Choroid plexus epithelial cell (primary cell): Measurements from ENCODE around the gene RBFOX1.

Experiments used
- DNase-seq: peaks from one replicate; pipeline ENCODE4 v3.0.0-alpha.2; 2010; ENCODE audit warnings: low read depth
- H3K4me3 ChIP-seq: 2 replicates; pipeline ENCODE4 v1.5.1; 2011; ENCODE audit warnings: low read depth, mild to moderate bottlenecking, control low read depth, low read length, moderate library complexity
- TF ChIP-seq, protein P1 (sequence below): conservative IDR thresholded peaks from 2 replicates; pipeline ENCODE4 v1.5.1; 2011; ENCODE audit warnings: low read depth, mild to moderate bottlenecking, control low read depth, inconsistent platforms, low read length, moderate library complexity

Gene RBFOX1

DNA sequence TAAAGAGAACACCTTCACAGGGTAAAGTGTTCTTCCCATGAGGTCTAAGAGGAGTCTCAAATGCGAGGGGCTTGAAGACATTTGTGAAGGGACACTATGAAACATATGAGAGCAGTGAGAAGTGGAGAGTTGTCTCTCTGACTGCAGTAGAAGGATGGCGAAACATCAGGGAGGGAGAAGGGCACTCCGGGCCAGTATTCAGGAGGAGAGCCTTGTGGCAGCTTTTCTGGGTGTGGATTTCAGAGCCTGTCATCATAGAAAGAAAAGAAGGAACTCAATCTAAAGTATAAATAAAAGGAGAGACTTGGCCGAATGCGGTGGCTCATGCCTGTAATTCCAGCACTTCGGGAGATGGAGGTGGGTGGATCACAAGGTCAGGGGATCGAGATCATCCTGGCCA lies 117.2 kb downstream of the RBFOX1 start:
- no peak overlapping the region for H3K4me3 ChIP-seq
- no peak for DNase-seq
- TF ChIP-seq, protein P1, sequence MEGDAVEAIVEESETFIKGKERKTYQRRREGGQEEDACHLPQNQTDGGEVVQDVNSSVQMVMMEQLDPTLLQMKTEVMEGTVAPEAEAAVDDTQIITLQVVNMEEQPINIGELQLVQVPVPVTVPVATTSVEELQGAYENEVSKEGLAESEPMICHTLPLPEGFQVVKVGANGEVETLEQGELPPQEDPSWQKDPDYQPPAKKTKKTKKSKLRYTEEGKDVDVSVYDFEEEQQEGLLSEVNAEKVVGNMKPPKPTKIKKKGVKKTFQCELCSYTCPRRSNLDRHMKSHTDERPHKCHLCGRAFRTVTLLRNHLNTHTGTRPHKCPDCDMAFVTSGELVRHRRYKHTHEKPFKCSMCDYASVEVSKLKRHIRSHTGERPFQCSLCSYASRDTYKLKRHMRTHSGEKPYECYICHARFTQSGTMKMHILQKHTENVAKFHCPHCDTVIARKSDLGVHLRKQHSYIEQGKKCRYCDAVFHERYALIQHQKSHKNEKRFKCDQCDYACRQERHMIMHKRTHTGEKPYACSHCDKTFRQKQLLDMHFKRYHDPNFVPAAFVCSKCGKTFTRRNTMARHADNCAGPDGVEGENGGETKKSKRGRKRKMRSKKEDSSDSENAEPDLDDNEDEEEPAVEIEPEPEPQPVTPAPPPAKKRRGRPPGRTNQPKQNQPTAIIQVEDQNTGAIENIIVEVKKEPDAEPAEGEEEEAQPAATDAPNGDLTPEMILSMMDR, result no peak

DNA sequence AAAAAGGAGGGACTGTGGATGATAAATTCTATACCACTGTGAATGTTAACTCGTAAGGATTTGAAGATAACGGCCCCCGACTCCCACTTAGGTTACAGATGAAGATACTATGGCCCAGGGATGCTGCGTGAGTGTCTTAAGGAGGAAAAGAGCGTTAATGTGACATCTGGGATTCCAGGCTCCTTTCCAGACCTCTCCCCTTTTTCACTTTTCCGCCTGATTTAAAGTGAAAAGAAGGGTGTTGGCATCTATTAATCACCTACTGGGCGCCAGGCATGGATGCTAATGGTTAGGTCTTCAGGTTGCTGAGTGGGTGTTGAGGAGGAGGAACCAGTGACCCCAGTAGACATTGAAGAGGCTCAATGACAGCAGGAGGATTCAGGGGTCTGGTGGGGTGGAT lies 117.8 kb downstream of the RBFOX1 start:
- TF ChIP-seq, protein P1, result no peak
- DNase-seq, result no peak
- H3K4me3 ChIP-seq, result no peak overlapping the region

DNA sequence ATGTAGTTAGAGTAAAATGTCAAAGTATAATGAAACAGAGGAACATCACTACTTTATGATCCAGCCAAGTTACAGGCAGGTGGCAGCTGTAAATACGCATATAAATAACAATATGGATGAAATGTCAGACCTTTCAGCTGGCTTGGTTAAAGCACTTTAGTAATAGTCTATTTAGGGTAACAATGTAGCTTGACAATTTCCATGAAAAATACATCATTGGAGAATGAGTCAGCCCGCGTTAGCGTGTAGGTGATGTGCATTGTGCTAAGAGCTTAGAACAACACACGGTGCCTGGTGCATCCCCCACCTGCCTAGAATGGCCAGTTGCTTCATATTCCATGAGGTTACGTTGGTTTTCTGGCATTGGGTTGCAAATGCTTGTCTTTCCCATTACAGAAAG lies 119.4 kb downstream of the RBFOX1 start:
- DNase-seq, result no peak
- TF ChIP-seq, protein P1, result no peak
- no peak overlapping the region for H3K4me3 ChIP-seq

DNA sequence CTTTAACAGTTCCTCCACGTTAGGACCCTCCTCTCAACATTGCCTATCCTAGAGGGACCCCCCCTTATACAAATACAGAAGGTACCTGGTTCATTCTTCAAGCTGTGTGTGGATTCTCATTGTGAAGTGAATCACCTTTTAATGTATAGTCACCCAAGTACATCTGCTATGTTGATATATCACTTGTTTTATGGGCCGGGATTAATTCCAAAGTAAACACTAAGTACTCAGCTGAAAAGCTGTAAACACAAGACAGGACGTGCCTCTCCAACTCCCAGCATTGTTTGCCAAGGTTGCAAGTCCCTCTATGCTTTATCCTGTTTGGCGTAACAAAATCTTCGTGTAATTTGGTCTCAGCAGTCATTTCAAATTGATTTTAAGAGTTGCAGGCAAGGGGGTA lies 123.6 kb downstream of the RBFOX1 start:
- DNase-seq, result no peak
- TF ChIP-seq, protein P1, result no peak
- no peak overlapping the region for H3K4me3 ChIP-seq

DNA sequence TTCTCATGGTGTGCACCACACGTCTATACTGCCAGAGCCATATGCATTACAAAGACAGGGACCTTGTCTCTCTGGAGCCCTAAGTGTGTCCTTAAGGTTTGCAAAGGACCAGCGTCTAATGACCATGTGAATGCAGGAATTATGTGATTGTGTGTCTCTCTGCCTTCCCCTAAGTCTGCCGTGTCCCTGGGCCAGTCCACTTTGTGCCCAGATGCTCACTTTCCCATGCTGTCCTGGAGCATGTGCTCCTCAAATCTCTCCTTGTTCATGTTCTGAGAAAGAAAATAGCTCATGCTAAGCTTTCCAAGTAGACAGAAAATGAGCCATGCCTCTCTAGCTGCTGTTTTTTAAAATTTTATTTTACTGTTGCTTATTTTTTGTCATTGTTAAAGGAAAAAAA lies 125.5 kb downstream of the RBFOX1 start:
- DNase-seq, result no peak
- H3K4me3 ChIP-seq, result no peak overlapping the region
- TF ChIP-seq, protein P1, result no peak

DNA sequence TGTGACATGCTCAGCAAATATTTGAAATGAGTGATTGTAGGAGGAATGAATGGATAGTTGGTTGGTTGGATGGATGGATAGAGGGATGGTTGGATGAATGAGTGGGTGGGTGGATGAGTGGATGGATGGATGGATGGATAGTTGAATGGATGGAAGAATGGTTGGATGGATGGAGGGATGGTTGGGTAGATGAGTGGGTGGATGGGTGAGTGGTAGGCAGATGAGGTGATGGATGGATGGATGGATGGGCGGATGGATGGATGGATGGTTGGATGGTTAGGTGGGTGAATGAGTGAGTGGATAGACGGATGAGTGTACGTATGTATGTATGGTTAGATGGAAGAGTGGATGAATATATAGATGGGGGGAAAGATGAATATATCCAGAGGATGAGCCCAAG lies 137.7 kb downstream of the RBFOX1 start:
- no peak for DNase-seq
- TF ChIP-seq, protein P1, result no peak
- no peak overlapping the region for H3K4me3 ChIP-seq

DNA sequence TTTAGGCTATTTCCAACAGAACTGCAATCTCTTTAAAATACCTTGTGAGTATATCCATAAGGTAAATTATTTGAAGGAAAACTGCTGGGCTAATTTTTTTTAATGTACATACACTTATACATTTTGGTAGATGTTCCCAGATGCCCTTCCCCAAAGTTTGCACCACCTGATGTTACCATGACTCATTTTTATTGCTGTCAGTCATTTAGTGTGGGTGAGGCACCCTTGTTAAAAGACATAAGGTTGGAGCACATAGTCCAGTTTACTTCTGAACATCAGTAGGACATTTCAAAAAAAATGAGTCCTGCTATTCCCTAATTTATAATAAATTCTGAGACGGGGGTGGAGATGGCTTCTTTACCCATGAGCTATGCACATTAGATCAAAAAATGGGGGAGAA lies 138.6 kb downstream of the RBFOX1 start:
- no peak for DNase-seq
- TF ChIP-seq, protein P1, result no peak
- H3K4me3 ChIP-seq, result no peak overlapping the region
